NCI-H226 (cell line): ENCODE measurements around the gene KLF16.

Experiments
- DNase-seq: peaks from one replicate; pipeline ENCODE4 v3.0.0-alpha.2; 2015

KLF16 gene

DNA sequence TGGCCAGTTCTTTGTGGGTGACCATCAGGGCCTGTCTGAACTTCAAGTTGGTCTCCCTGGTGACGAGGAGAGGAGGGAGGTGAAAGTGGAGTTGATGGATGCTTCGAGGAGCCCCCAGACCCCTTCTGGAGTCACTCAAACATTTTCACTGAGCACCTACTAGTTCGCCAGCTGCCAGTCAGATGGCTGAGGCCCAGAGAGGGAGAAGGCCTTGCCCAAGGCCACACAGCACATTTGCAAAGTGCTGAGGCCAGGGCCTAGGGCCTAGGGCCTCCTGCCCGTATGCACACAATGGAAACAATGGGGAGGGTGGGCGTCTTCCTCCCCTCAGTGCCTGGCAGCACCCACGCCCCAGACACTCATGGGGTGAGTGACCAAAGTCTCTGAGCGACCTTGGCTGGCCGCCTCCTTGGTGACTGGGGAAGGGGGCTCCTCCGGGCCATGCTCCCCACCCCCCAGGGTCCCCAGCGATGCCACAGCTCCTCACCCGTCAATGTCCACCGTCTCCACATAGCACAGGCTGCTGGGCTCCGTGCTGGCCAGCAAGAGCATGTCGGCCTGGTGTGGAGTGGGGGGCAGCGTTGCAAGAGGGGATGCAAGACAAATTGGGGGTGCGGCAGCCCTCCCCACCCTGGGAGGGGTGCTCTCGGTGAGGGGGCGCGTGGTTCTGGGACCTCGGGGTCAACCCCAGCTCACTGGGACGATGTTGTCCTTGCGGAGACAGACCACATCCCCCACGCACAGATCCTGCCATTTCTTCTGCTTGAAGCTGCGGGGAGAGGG lies 57.8 kb downstream of the KLF16 start:
- no peak for DNase-seq

DNA sequence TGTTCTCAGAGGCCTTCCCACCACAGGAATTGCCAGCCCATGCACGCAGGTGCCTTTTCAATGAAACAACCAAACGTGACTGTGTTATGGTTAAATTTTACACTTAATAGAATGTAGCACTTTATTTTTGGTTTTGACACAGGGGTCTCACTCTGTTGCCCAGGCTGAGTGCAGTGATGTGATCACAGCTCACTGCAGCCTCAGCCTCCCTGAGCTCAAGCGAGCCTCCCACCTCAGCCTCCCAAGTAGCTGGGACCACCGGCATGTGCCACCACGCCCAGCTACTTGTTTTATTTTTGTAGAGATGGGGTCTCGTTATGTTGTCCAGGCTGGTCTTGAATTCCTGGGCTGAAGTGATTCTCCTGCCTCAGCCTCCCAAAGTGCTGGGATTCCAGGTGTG lies 58.5 kb downstream of the KLF16 start:
- no peak for DNase-seq
